Measurements from ENCODE around the gene TLCD3A. TPM values are rescaled to one million over a fixed set of nuclear protein-coding genes. Genes with fewer than 3 reads are reported as not detected.

TLCD3A gene
- total RNA-seq, 3 donors from 2014 or later (not counting 1 experiment from before 2014, with no cell fraction given) = 0.75 to 3.1 (median 1.8) TPM

- H3K36me3 Mint-ChIP-seq = peaks cover 5% of the 10 kb centered on the region
- Histone ChIP-seq H3K36me3 (ENCODE audit: control insufficient read depth, insufficient read depth, low read length) (peaks cover 15% of the 10 kb centered on the region), H3K27me3 (ENCODE audit: control insufficient read depth, insufficient read depth, low read length) (no peaks in the 10 kb centered on the region), H3K4me3 (ENCODE audit: low read length) (no peak overlapping the region), H3K9me3 (ENCODE audit: control insufficient read depth, insufficient read depth, low read length) (no peaks in the 10 kb centered on the region), H3K4me1 (ENCODE audit: control insufficient read depth, insufficient read depth, low read length) (no peaks in the 10 kb centered on the region), H3K27ac (ENCODE audit: low read length) (no peak overlapping the region)
- WGBS (ENCODE audit: insufficient coverage) = 88% methylated on average over 4 of the region's 4 CpGs
- H3K27ac Mint-ChIP-seq = peak overlapping the region in 1 of 2 donors; percentile 27
- no peaks in the 10 kb centered on the region for H3K9me3 Mint-ChIP-seq
- intact Hi-C loops (cut with micrococcal nuclease) = loop anchor here (5.0 kb wide), 1 partner anchor 562 kb away; a partner anchor contains a TSS
- no peaks in the 10 kb centered on the region for H3K27me3 Mint-ChIP-seq (ENCODE audit: low read depth in 2 of 2)
- TF ChIP-seq, protein P1, sequence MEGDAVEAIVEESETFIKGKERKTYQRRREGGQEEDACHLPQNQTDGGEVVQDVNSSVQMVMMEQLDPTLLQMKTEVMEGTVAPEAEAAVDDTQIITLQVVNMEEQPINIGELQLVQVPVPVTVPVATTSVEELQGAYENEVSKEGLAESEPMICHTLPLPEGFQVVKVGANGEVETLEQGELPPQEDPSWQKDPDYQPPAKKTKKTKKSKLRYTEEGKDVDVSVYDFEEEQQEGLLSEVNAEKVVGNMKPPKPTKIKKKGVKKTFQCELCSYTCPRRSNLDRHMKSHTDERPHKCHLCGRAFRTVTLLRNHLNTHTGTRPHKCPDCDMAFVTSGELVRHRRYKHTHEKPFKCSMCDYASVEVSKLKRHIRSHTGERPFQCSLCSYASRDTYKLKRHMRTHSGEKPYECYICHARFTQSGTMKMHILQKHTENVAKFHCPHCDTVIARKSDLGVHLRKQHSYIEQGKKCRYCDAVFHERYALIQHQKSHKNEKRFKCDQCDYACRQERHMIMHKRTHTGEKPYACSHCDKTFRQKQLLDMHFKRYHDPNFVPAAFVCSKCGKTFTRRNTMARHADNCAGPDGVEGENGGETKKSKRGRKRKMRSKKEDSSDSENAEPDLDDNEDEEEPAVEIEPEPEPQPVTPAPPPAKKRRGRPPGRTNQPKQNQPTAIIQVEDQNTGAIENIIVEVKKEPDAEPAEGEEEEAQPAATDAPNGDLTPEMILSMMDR (IDR thresholded peaks at IDR 0.05) = no peak
- no peak overlapping the region for H3K4me3 Mint-ChIP-seq
- H3K4me1 Mint-ChIP-seq = peaks cover 13 to 17% of the 10 kb centered on the region in 2 donors
- DNase-seq (no peak), ATAC-seq (no peak)
Measured at GRCh38 chr17:704111-704864, 28.1 kb upstream of the TLCD3A start.

DNA sequence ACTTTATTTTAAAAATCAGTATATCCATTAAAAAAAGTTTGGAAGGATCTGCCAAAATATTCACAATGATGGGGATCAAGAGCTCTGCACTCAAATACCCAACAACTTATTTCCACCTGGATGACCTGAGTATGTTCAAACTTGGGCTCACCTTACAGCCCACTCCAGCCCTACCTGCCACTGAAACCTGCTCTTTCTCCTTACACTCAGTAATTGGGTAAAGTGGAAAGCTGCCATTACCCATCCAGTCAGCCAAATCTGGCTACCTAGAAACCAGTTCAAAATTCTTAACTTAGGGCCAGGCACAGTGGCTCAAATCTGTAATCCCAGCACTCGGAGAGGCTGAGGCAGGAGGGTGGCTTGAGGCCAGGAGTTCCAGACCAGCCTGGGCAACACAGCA, 27.4 kb upstream of the TLCD3A start:
- peaks cover 18% of the 10 kb centered on the region for H3K36me3 ChIP-seq (ENCODE audit: control insufficient read depth, insufficient read depth, low read length)
- intact Hi-C loops (cut with micrococcal nuclease) = no loop called here
- no peak overlapping the region for H3K27ac Mint-ChIP-seq

DNA sequence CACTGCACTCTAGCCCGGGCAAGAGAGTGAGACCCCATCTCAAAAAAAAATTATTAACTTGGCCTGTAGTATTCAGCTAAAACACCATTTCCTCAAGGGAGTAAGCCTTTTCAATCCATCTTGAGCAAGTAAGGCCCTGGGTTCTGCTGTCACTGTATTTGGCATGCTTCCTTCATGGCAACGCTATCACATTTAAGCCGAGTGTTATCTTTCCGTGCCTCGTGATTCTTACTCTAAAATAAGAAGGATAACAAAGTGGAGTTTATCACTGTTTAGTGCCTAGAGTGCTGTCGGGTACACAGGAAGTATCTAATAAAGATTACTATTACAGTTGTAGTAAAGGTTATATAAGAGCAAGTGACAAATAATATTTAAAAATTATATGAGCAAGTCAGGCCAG, 26.5 kb upstream of the TLCD3A start:
- H3K27me3 ChIP-seq (ENCODE audit: control insufficient read depth, insufficient read depth, low read length) = no peaks in the 10 kb centered on the region
- peaks cover 10% of the 10 kb centered on the region for H3K36me3 Mint-ChIP-seq
- intact Hi-C loops (cut with micrococcal nuclease) = no loop called here
- peaks cover 18% of the 10 kb centered on the region for H3K36me3 ChIP-seq (ENCODE audit: control insufficient read depth, insufficient read depth, low read length)
- H3K27me3 Mint-ChIP-seq (ENCODE audit: low read depth in 2 of 2) = no peaks in the 10 kb centered on the region
- H3K4me3 Mint-ChIP-seq = no peak overlapping the region
- no peaks in the 10 kb centered on the region for H3K9me3 ChIP-seq (ENCODE audit: control insufficient read depth, insufficient read depth, low read length)
- no peaks in the 10 kb centered on the region for H3K9me3 Mint-ChIP-seq
- no peaks in the 10 kb centered on the region for H3K4me1 ChIP-seq (ENCODE audit: control insufficient read depth, insufficient read depth, low read length)
- WGBS (ENCODE audit: insufficient coverage) = 97% methylated on average over 6 of the region's 6 CpGs
- peaks cover 13 to 21% of the 10 kb centered on the region in 2 donors for H3K4me1 Mint-ChIP-seq
- H3K27ac ChIP-seq (ENCODE audit: low read length) = no peak overlapping the region
- no peak for DNase-seq
- no peak for ATAC-seq
- TF ChIP-seq, protein P1 (IDR thresholded peaks at IDR 0.05) = no peak
- H3K27ac Mint-ChIP-seq = no peak overlapping the region
- no peak overlapping the region for H3K4me3 ChIP-seq (ENCODE audit: low read length)

More for the DNA sequence above, 27.4 kb upstream of the TLCD3A start:
- WGBS (ENCODE audit: insufficient coverage) = 100% methylated on average over 1 of the region's 1 CpG
- Mint-ChIP-seq H3K27me3 (ENCODE audit: low read depth in 2 of 2) (no peaks in the 10 kb centered on the region), H3K36me3 (peaks cover 10% of the 10 kb centered on the region), H3K4me1 (peaks cover 13 to 21% of the 10 kb centered on the region in 2 donors), H3K4me3 (no peak overlapping the region), H3K9me3 (no peaks in the 10 kb centered on the region)
- ATAC-seq (no peak), DNase-seq (no peak)
- no peaks in the 10 kb centered on the region for H3K27me3 ChIP-seq (ENCODE audit: control insufficient read depth, insufficient read depth, low read length)
- H3K4me1 ChIP-seq (ENCODE audit: control insufficient read depth, insufficient read depth, low read length) = no peaks in the 10 kb centered on the region
- no peak overlapping the region for H3K27ac ChIP-seq (ENCODE audit: low read length)
- H3K4me3 ChIP-seq (ENCODE audit: low read length) = no peak overlapping the region
- H3K9me3 ChIP-seq (ENCODE audit: control insufficient read depth, insufficient read depth, low read length) = no peaks in the 10 kb centered on the region
- TF ChIP-seq, protein P1 (IDR thresholded peaks at IDR 0.05) = no peak

All from natural killer cell (primary cell).